H9 (cell line): ENCODE measurements around the gene HSPBP1. TPM values are rescaled to one million over a fixed set of nuclear protein-coding genes. Genes with fewer than 3 reads are reported as not detected.

ENCODE experiments used
- DNase-seq: peaks from one replicate; pipeline ENCODE4 v3.0.0-alpha.2; 2017
- H2AFZ ChIP-seq: one replicate; pipeline ENCODE4 v1.6.1; 2013; ENCODE audit warnings: mild to moderate bottlenecking, low read length, control low read depth, moderate library complexity
- H2AK5ac ChIP-seq: 2 replicates; pipeline ENCODE4 v1.6.1; 2013; ENCODE audit warnings: low read length, control low read depth, mixed read lengths; ENCODE audit not compliant: insufficient read length
- H2BK120ac ChIP-seq: one replicate; pipeline ENCODE4 v1.6.1; 2013; ENCODE audit warnings: low read depth, mild to moderate bottlenecking, low read length, control low read depth, inconsistent platforms; ENCODE audit not compliant: poor library complexity, severe bottlenecking
- H2BK12ac ChIP-seq: 2 replicates; pipeline ENCODE4 v1.6.1; 2013; ENCODE audit warnings: low read length, control low read depth, mixed read lengths, low read depth; ENCODE audit not compliant: insufficient read length
- H2BK15ac ChIP-seq: 2 replicates; pipeline ENCODE4 v1.6.1; 2013; ENCODE audit warnings: low read depth, low read length, control low read depth
- H2BK20ac ChIP-seq: one replicate; pipeline ENCODE4 v1.6.1; 2013; ENCODE audit warnings: low read depth, mild to moderate bottlenecking, low read length, control low read depth, inconsistent platforms; ENCODE audit not compliant: poor library complexity, severe bottlenecking
- H2BK5ac ChIP-seq: 2 replicates; pipeline ENCODE4 v1.6.1; 2013; ENCODE audit warnings: low read length, control low read depth, mixed read lengths; ENCODE audit not compliant: insufficient read length
- H3K14ac ChIP-seq: 2 replicates; pipeline ENCODE4 v1.6.1; 2013; ENCODE audit warnings: low read length, control low read depth; ENCODE audit not compliant: insufficient read depth
- H3K18ac ChIP-seq: 2 replicates; pipeline ENCODE4 v1.6.1; 2013; ENCODE audit warnings: low read depth, mild to moderate bottlenecking, mixed read lengths, low read length, control low read depth; ENCODE audit not compliant: insufficient read length
- H3K23ac ChIP-seq: 2 replicates; pipeline ENCODE4 v1.6.1; 2013; ENCODE audit warnings: low read length, control low read depth, mixed read lengths, low read depth; ENCODE audit not compliant: insufficient read length
- H3K23me2 ChIP-seq: 2 replicates; pipeline ENCODE4 v1.6.1; 2013; ENCODE audit warnings: low read depth, mild to moderate bottlenecking, mixed read lengths, low read length, control low read depth; ENCODE audit not compliant: insufficient read length, poor library complexity, severe bottlenecking
- H3K27ac ChIP-seq: 2 replicates; pipeline ENCODE4 v1.5.1; 2013; ENCODE audit warnings: low read length, control low read depth, mixed read lengths, low read depth; ENCODE audit not compliant: insufficient read length
- H3K27me3 ChIP-seq: 2 replicates; pipeline ENCODE4 v1.6.1; 2013; ENCODE audit warnings: low read length, control low read depth, inconsistent platforms; ENCODE audit not compliant: insufficient read depth
- H3K4ac ChIP-seq: 2 replicates; pipeline ENCODE4 v1.6.1; 2013; ENCODE audit warnings: low read depth, mild to moderate bottlenecking, control low read depth, inconsistent platforms, low read length, moderate library complexity
- H3K4me1 ChIP-seq: 2 replicates; pipeline ENCODE4 v1.6.1; 2013; ENCODE audit warnings: low read length, control low read depth, inconsistent platforms; ENCODE audit not compliant: insufficient read depth
- H3K4me2 ChIP-seq: 2 replicates; pipeline ENCODE4 v1.6.1; 2013; ENCODE audit warnings: low read length, control low read depth, mixed read lengths; ENCODE audit not compliant: insufficient read length, insufficient read depth
- H3K56ac ChIP-seq: 2 replicates; pipeline ENCODE4 v1.6.1; 2013; ENCODE audit warnings: low read depth, mild to moderate bottlenecking, mixed read lengths, low read length, control low read depth; ENCODE audit not compliant: insufficient read length
- H3K79me1 ChIP-seq: 2 replicates; pipeline ENCODE4 v1.6.1; 2013; ENCODE audit warnings: low read depth, mild to moderate bottlenecking, moderate library complexity, low read length, control low read depth, inconsistent platforms; ENCODE audit not compliant: insufficient read depth, poor library complexity, severe bottlenecking
- H3K79me2 ChIP-seq: 2 replicates; pipeline ENCODE4 v1.6.1; 2013; ENCODE audit warnings: low read length, control low read depth, inconsistent platforms; ENCODE audit not compliant: insufficient read depth
- H3K9ac ChIP-seq: 2 replicates; pipeline ENCODE4 v1.6.1; 2013; ENCODE audit warnings: low read length, control low read depth, mixed read lengths; ENCODE audit not compliant: insufficient read length; ENCODE audit errors: extremely low read depth
- H3K9me3 ChIP-seq: one replicate; pipeline ENCODE4 v1.6.1; 2013; ENCODE audit warnings: low read depth, low read length, inconsistent platforms; ENCODE audit not compliant: control insufficient read depth
- H3T11ph ChIP-seq: one replicate; pipeline ENCODE4 v1.6.1; 2013; ENCODE audit warnings: mild to moderate bottlenecking, low read length, control low read depth, inconsistent platforms
- H4K20me1 ChIP-seq: one replicate; pipeline ENCODE4 v1.6.1; 2013; ENCODE audit not compliant: control insufficient read depth, insufficient read length, insufficient read depth
- H4K5ac ChIP-seq: 2 replicates; pipeline ENCODE4 v1.6.1; 2013; ENCODE audit warnings: low read depth, mild to moderate bottlenecking, mixed read lengths, low read length, control low read depth; ENCODE audit not compliant: insufficient read length
- H4K8ac ChIP-seq: replicated peaks from 2 replicates; pipeline ENCODE4 v1.6.1; 2013; ENCODE audit warnings: low read length, control low read depth, mixed read lengths, low read depth; ENCODE audit not compliant: insufficient read length
- H4K91ac ChIP-seq: 2 replicates; pipeline ENCODE4 v1.6.1; 2013; ENCODE audit warnings: low read depth, mild to moderate bottlenecking, moderate library complexity, mixed read lengths, low read length, control low read depth; ENCODE audit not compliant: insufficient read length
- H3K27ac Mint-ChIP-seq, 3 experiments: 2 replicates in 2 of 3; 3 replicates in 1 of 3; pipeline ENCODE4 v1.8.0; 2020 to 2021; ENCODE audit warnings: mixed read lengths in 3 of 3, mild to moderate bottlenecking in 1 of 3, moderate library complexity in 1 of 3
- H3K27me3 Mint-ChIP-seq: 2 replicates; pipeline ENCODE4 v1.8.0; 2021; ENCODE audit warnings: low read depth, mild to moderate bottlenecking, moderate library complexity, mixed read lengths
- H3K36me3 Mint-ChIP-seq, 3 experiments: 2 replicates in 2 of 3; 3 replicates in 1 of 3; pipeline ENCODE4 v1.8.0; 2020 to 2021; ENCODE audit warnings: low read depth in 3 of 3, mixed read lengths in 3 of 3; ENCODE audit not compliant: insufficient read depth in 1 of 3
- H3K4me1 Mint-ChIP-seq, 2 experiments: 2 replicates each; pipeline ENCODE4 v1.8.0; 2020; ENCODE audit warnings: mixed read lengths in 2 of 2
- H3K4me3 Mint-ChIP-seq, 2 experiments: 2 replicates in 1 of 2; 3 replicates in 1 of 2; pipeline ENCODE4 v1.8.0; 2020 to 2021; ENCODE audit warnings: mild to moderate bottlenecking in 2 of 2, mixed read lengths in 2 of 2, moderate library complexity in 1 of 2
- H3K9me3 Mint-ChIP-seq, 2 experiments: 2 replicates in 1 of 2; 3 replicates in 1 of 2; pipeline ENCODE4 v1.8.0; 2020; ENCODE audit warnings: mild to moderate bottlenecking in 2 of 2, mixed read lengths in 2 of 2, moderate library complexity in 1 of 2
- WGBS: extraction: QIAGEN DNeasy Blood & Tissue Kit; methylation state at CpG from one replicate; pipeline ENCODE4 v1.1.7; 2013; ENCODE audit warnings: missing lambda C conversion rate, low lambda C conversion rate, mixed read lengths; ENCODE audit not compliant: insufficient read length; ENCODE audit errors: extremely low coverage; 5-methylcytosine and 5-hydroxymethylcytosine counted together
- total RNA-seq: library from RNA; stranded (reverse); gene quantifications from 2 replicates; pipeline ENCODE4 v1.2.1, GENCODE V29; 2021
- TF ChIP-seq, protein P1 (sequence below): fragments of 200-600 bp; sonication (generic); conservative IDR thresholded peaks from 3 replicates; pipeline ENCODE4 v1.8.0; 2021; ENCODE audit warnings: antibody characterized with exemption, mild to moderate bottlenecking

The HSPBP1 gene
- total RNA-seq, 1 experiment from 2014 or later = 47.4 TPM

DNA sequence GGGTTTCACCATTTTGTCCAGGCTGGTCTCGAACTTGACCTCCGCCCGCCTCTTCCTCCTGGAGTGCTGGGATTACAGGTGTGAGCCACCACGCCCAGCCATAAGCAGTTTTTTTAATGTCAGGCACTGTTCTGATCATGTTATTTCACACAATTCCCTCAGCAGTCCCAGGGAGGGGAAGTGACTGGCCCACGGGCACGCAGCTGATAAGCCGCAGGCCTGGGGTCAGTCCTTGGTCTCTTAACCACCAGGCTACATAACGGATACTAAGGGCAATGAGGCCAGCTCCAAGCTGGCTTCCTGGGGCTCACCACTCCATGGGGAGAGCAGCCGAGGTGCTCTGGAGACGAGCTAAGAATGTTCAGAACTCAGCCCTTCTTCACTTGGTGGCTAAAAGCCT lies 17.4 kb upstream of the HSPBP1 start:
- no peak overlapping the region for H2BK15ac ChIP-seq

More for the DNA sequence above, 17.4 kb upstream of the HSPBP1 start:
- Histone ChIP-seq H2AK5ac (no peak overlapping the region), H3K79me2 (no peaks in the 10 kb centered on the region), H3K9me3 (no peaks in the 10 kb centered on the region), H4K8ac (no peak overlapping the region), H3K79me1 (no peaks in the 10 kb centered on the region), H3K23ac (no peak overlapping the region), H3K9ac (no peak overlapping the region), H3K56ac (no peak overlapping the region), H4K5ac (no peak overlapping the region), H3K27ac (no peak overlapping the region), H2BK12ac (no peak overlapping the region), H3K18ac (no peak overlapping the region), H2AFZ (no peak overlapping the region), H4K91ac (no peak overlapping the region), H3K23me2 (no peaks in the 10 kb centered on the region), H2BK120ac (no peak overlapping the region), H3K4me2 (no peak overlapping the region), H2BK5ac (no peak overlapping the region), H3T11ph (no peak overlapping the region), H4K20me1 (no peaks in the 10 kb centered on the region), H3K14ac (no peak overlapping the region; the same call in 1 of the 2 replicates), H2BK20ac (no peak overlapping the region), H3K27me3 (no peaks in the 10 kb centered on the region), H3K4me1 (no peaks in the 10 kb centered on the region; the same call in 1 of the 2 replicates), H3K4ac (no peak overlapping the region)
- no peak for DNase-seq
- TF ChIP-seq, protein P1, sequence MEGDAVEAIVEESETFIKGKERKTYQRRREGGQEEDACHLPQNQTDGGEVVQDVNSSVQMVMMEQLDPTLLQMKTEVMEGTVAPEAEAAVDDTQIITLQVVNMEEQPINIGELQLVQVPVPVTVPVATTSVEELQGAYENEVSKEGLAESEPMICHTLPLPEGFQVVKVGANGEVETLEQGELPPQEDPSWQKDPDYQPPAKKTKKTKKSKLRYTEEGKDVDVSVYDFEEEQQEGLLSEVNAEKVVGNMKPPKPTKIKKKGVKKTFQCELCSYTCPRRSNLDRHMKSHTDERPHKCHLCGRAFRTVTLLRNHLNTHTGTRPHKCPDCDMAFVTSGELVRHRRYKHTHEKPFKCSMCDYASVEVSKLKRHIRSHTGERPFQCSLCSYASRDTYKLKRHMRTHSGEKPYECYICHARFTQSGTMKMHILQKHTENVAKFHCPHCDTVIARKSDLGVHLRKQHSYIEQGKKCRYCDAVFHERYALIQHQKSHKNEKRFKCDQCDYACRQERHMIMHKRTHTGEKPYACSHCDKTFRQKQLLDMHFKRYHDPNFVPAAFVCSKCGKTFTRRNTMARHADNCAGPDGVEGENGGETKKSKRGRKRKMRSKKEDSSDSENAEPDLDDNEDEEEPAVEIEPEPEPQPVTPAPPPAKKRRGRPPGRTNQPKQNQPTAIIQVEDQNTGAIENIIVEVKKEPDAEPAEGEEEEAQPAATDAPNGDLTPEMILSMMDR = no peak
- Mint-ChIP-seq H3K9me3 (no peaks in the 10 kb centered on the region), H3K27me3 (no peaks in the 10 kb centered on the region; the same call in 1 of the 2 replicates), H3K36me3 (peaks cover 23 to 55% (median 50%) of the 10 kb centered on the region in 3 experiments; a peak in 6 of 7 replicates), H3K4me1 (peaks cover 13 to 21% of the 10 kb centered on the region in 2 experiments), H3K4me3 (no peak overlapping the region), H3K27ac (no peak overlapping the region; a peak in 1 of 7 replicates)
- no CpG with 5 or more reads among the region's 10 CpGs for WGBS
